Natural killer cell (primary cell): ENCODE results near the gene CLPTM1L. TPM values are rescaled to one million over a fixed set of nuclear protein-coding genes. Genes with fewer than 3 reads are reported as not detected.

Experiments used
- ATAC-seq, 3 donors: fragments of 150-1000 bp in 2 of 3; fragments of 200-7000 bp in 1 of 3; cut with Tn5 transposase; 1 replicate in 1 of 3; 2 replicates in 2 of 3; pipeline ENCODE4 v1.10.0; 2021; ENCODE audit warnings: mild to moderate bottlenecking in 2 of 3, moderate library complexity in 2 of 3
- DNase-seq, 2 donors: peaks; one replicate each; pipeline versions ENCODE4 v3.0.0 to v3.0.0-alpha.2; 2013 to 2021; ENCODE audit warnings: mixed read lengths in 1 of 2
- H3K27ac ChIP-seq: one replicate; pipeline ENCODE4 v1.5.1; 2013; ENCODE audit warnings: mild to moderate bottlenecking, low read length
- H3K27me3 ChIP-seq: one replicate; pipeline ENCODE4 v1.6.1; 2013; ENCODE audit warnings: low read length; ENCODE audit not compliant: control insufficient read depth, insufficient read depth
- H3K36me3 ChIP-seq: one replicate; pipeline ENCODE4 v1.6.1; 2013; ENCODE audit warnings: low read length; ENCODE audit not compliant: control insufficient read depth, insufficient read depth
- H3K4me1 ChIP-seq: one replicate; pipeline ENCODE4 v1.6.1; 2013; ENCODE audit warnings: low read length; ENCODE audit not compliant: control insufficient read depth, insufficient read depth
- H3K4me3 ChIP-seq: one replicate; pipeline ENCODE4 v1.5.1; 2013; ENCODE audit warnings: low read length
- H3K9me3 ChIP-seq: one replicate; pipeline ENCODE4 v1.6.1; 2013; ENCODE audit warnings: low read length; ENCODE audit not compliant: control insufficient read depth, insufficient read depth
- H3K27ac Mint-ChIP-seq, 2 donors: one replicate each; pipeline ENCODE4 v1.8.0; 2022; ENCODE audit warnings: mild to moderate bottlenecking in 2 of 2, mixed read lengths in 2 of 2, moderate library complexity in 1 of 2
- H3K27me3 Mint-ChIP-seq, 2 donors: one replicate each; pipeline ENCODE4 v1.8.0; 2022; ENCODE audit warnings: low read depth in 2 of 2, mixed read lengths in 2 of 2
- H3K36me3 Mint-ChIP-seq: one replicate; pipeline ENCODE4 v1.8.0; 2022; ENCODE audit warnings: mixed read lengths
- H3K4me1 Mint-ChIP-seq, 2 donors: one replicate each; pipeline ENCODE4 v1.8.0; 2022; ENCODE audit warnings: mixed read lengths in 2 of 2
- H3K4me3 Mint-ChIP-seq: one replicate; pipeline ENCODE4 v1.8.0; 2022; ENCODE audit warnings: mild to moderate bottlenecking, moderate library complexity, mixed read lengths
- H3K9me3 Mint-ChIP-seq, 2 donors: one replicate each; pipeline ENCODE4 v1.8.0; 2022; ENCODE audit warnings: mixed read lengths in 2 of 2
- CTCF ChIP-seq: fragments of 200-600 bp; IDR thresholded peaks from one replicate; pipeline ENCODE4 v1.8.0; 2022; ENCODE audit warnings: antibody characterized with exemption
- WGBS: methylation state at CpG from one replicate; pipeline ENCODE4 v1.1.7; 2013; ENCODE audit warnings: missing lambda C conversion rate; ENCODE audit not compliant: insufficient coverage; 5-methylcytosine and 5-hydroxymethylcytosine counted together
- intact Hi-C: fragments of 100-400 bp; cut with micrococcal nuclease; formaldehyde crosslinking; loops from one replicate; pipeline ENCODE4 v1.14.2; 2022
- total RNA-seq, 4 donors: library from RNA; stranded (reverse); fragments of 120-200 nt in 1 of 4; gene quantifications; one replicate each; pipeline versions ENCODE4 v1.2.3 to v1.2.4, GENCODE V29; 2013 to 2022

Gene CLPTM1L
- total RNA-seq, 3 donors from 2014 or later (not counting 1 experiment from before 2014, with no cell fraction given), result 67.1 to 105 (median 97.5) TPM

GRCh38 chr5:1359031-1359645 is 14.2 kb upstream of the CLPTM1L start:
- no peak for ATAC-seq
- Mint-ChIP-seq H3K36me3 (no peaks in the 10 kb centered on the region), H3K27ac (no peak overlapping the region), H3K27me3 (peaks cover 11 to 17% of the 10 kb centered on the region in 2 donors), H3K4me3 (no peak overlapping the region), H3K9me3 (no peaks in the 10 kb centered on the region), H3K4me1 (no peaks in the 10 kb centered on the region)
- H3K9me3 ChIP-seq, result no peaks in the 10 kb centered on the region
- peaks cover 3% of the 10 kb centered on the region for H3K27me3 ChIP-seq
- no peak for TF ChIP-seq CTCF
- WGBS, result 75% methylated on average over 31 of the region's 31 CpGs
- H3K4me3 ChIP-seq, result no peak overlapping the region
- no peaks in the 10 kb centered on the region for H3K36me3 ChIP-seq
- DNase-seq, result no peak
- intact Hi-C loops, result no loop called here
- no peak overlapping the region for H3K27ac ChIP-seq
- no peaks in the 10 kb centered on the region for H3K4me1 ChIP-seq

- H3K27me3 Mint-ChIP-seq, result peaks cover 6 to 17% of the 10 kb centered on the region in 2 donors
- Histone ChIP-seq H3K4me1 (no peaks in the 10 kb centered on the region), H3K4me3 (no peak overlapping the region), H3K36me3 (no peaks in the 10 kb centered on the region), H3K9me3 (no peaks in the 10 kb centered on the region), H3K27ac (no peak overlapping the region), H3K27me3 (no peaks in the 10 kb centered on the region)
- DNase-seq (no peak), ATAC-seq (no peak)
- no peaks in the 10 kb centered on the region for H3K9me3 Mint-ChIP-seq
- H3K4me1 Mint-ChIP-seq, result no peaks in the 10 kb centered on the region
- intact Hi-C loops, result no loop called here
- H3K36me3 Mint-ChIP-seq, result no peaks in the 10 kb centered on the region
- no peak for TF ChIP-seq CTCF
- H3K27ac Mint-ChIP-seq, result no peak overlapping the region
- WGBS, result 73% methylated on average over 10 of the region's 10 CpGs
- H3K4me3 Mint-ChIP-seq, result no peak overlapping the region
These were observed 13.8 kb upstream of the CLPTM1L start for GRCh38 chr5:1358726-1359025.

GRCh38 chr5:1357946-1358725 is 13.2 kb upstream of the CLPTM1L start:
- Mint-ChIP-seq H3K27ac (no peak overlapping the region), H3K36me3 (no peaks in the 10 kb centered on the region), H3K9me3 (no peaks in the 10 kb centered on the region), H3K27me3 (peaks cover 1 to 20% of the 10 kb centered on the region in 2 donors), H3K4me3 (no peak overlapping the region), H3K4me1 (no peaks in the 10 kb centered on the region)
- TF ChIP-seq CTCF, result no peak
- no peak overlapping the region for H3K27ac ChIP-seq
- H3K27me3 ChIP-seq, result no peaks in the 10 kb centered on the region
- H3K9me3 ChIP-seq, result no peaks in the 10 kb centered on the region
- WGBS, result 92% methylated on average over 25 of the region's 25 CpGs
- H3K4me3 ChIP-seq, result no peak overlapping the region
- no peak for ATAC-seq
- intact Hi-C loops, result no loop called here
- no peaks in the 10 kb centered on the region for H3K4me1 ChIP-seq
- H3K36me3 ChIP-seq, result no peaks in the 10 kb centered on the region
- DNase-seq, result no peak
